ENCODE results near the gene P2RX2.

DNA sequence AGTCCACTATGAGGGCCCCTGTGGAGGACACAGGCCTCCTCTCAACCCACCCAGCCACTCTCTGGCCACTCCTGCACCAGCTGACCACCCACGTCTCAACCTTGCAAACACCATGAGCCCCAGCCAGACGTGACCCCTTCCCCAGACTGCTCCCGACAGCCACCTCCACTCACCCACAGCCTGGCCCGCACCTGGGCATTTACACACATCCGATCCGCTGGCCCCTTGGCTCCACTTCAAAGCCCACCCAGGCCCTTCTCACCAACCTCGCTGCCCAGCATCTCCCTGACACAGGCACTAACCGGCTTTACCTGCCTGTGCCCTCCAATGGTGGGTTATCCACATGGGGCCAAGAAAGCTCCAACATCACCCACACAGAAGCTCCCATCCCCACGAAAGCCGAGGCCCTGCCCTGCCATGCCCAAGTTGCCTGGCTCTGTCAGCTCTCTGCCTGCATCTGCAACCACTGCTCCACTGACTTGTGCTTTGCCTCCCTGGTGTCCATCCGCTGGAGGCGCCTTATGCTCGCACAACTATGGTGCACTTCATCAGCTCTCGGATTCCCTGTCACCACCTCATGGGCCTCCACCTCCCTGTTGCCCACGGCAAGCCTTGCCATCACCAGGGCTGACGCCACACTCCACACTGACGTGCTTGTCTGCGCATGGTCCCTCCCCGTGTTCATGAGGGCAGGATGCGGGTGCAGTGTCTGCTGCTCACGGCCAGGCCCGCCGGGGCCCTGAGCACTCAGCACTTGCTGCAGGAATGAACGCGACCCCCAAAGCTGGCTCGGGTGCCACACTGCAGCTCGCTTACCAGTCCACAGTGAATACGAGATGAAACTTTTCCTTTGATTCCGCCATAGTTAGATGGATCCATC is 16.7 kb downstream of the P2RX2 start:
- TF ChIP-seq EZH2 (IDR thresholded peaks at IDR 0.05), result no peak
- TF ChIP-seq POLR2AphosphoS5 (IDR thresholded peaks at IDR 0.05; ENCODE audit: borderline replicate concordance, low read depth, low read length), result no peak
- TF ChIP-seq FOXP2 (optimal IDR thresholded peaks at IDR 0.05; ENCODE audit: control extremely low read depth, extremely low read length, insufficient read depth), result no peak

All from SK-N-MC (cell line).